GM10248 (cell line): ENCODE measurements around the gene CHST10.

Source experiments
- CTCF ChIA-PET: fragments of 300-600 bp; sonication (Branson Sonifier 250); formaldehyde crosslinking; extraction: SDS; loops from one replicate; lab custom pipeline; 2021; ENCODE audit warnings: antibody characterized with exemption; lab: Yijun Ruan, JAX
- POLR2A ChIA-PET: fragments of 350-650 bp; sonication (Branson Sonifier 250); formaldehyde crosslinking; extraction: SDS; loops from one replicate; lab custom pipeline; 2020; ENCODE audit warnings: antibody characterized with exemption; lab: Yijun Ruan, JAX
- DNase-seq: peaks from one replicate; pipeline ENCODE4 v3.0.0; 2012; ENCODE audit errors: extremely low spot score
- TF ChIP-seq, protein P1 (sequence below): IDR thresholded peaks from 2 replicates; pipeline ENCODE4 v1.5.1; 2012; ENCODE audit warnings: mild to moderate bottlenecking, low read depth; ENCODE audit errors: extremely low read depth, missing control alignments, control extremely low read depth

CHST10 gene

GRCh38 chr2:100399714-100400113 is 17.8 kb downstream of the CHST10 start:
- POLR2A ChIA-PET: no interaction called here
- CTCF ChIA-PET: interaction anchor here (1.0 kb wide), 1 partner anchor 18 kb away, joined by 3 read pairs; no protein-coding TSS in a partner anchor
- TF ChIP-seq, protein P1, sequence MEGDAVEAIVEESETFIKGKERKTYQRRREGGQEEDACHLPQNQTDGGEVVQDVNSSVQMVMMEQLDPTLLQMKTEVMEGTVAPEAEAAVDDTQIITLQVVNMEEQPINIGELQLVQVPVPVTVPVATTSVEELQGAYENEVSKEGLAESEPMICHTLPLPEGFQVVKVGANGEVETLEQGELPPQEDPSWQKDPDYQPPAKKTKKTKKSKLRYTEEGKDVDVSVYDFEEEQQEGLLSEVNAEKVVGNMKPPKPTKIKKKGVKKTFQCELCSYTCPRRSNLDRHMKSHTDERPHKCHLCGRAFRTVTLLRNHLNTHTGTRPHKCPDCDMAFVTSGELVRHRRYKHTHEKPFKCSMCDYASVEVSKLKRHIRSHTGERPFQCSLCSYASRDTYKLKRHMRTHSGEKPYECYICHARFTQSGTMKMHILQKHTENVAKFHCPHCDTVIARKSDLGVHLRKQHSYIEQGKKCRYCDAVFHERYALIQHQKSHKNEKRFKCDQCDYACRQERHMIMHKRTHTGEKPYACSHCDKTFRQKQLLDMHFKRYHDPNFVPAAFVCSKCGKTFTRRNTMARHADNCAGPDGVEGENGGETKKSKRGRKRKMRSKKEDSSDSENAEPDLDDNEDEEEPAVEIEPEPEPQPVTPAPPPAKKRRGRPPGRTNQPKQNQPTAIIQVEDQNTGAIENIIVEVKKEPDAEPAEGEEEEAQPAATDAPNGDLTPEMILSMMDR: no peak
- DNase-seq: no peak

- TF ChIP-seq, protein P1: no peak
- POLR2A ChIA-PET: no interaction called here
- CTCF ChIA-PET: interaction anchor here (1.0 to 1.7 kb wide), 3 partner anchors 8 to 17 kb away, joined by 3 to 10 read pairs (median 5); no protein-coding TSS in a partner anchor
- DNase-seq: no peak
Observed at GRCh38 chr2:100397976-100398375, 19.5 kb downstream of the CHST10 start.

- CTCF ChIA-PET: interaction anchor here (1.0 to 9.6 kb wide), 3 partner anchors 14 to 16 kb away, joined by 3 to 72 read pairs (median 10); no protein-coding TSS in a partner anchor
- TF ChIP-seq, protein P1: no peak
- POLR2A ChIA-PET: no interaction called here
Observed at GRCh38 chr2:100397118-100397860, 20.2 kb downstream of the CHST10 start.

DNA sequence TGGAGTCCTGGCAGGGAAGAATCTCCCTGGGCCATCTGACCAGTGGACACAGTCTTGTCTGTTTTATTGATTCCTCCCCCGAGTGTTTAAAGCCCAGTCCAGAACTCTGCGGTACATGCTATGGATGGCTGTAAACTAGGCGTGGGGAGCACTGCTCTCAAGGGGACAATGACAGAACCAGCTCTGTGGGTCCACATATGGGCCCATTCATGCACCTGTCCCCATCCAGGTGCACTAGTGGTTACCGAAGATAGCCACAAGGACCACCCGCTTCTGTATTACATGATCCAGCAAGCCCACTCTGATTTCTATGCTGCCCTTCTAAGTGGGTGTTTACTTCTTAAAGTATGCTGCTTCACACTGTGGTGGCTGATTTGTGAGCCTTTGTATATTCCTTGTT is 21.0 kb downstream of the CHST10 start:
- TF ChIP-seq, protein P1: no peak
- ChIA-PET CTCF (interaction anchor here (9.6 kb wide), 1 partner anchor 16 kb away, joined by 72 read pairs; no protein-coding TSS in a partner anchor), POLR2A (no interaction called here)
- DNase-seq: no peak

More at GRCh38 chr2:100397118-100397860, 20.2 kb downstream of the CHST10 start:
- no peak for DNase-seq

- TF ChIP-seq, protein P1: no peak
- POLR2A ChIA-PET: no interaction called here
- CTCF ChIA-PET: interaction anchor here (1.6 to 9.6 kb wide), 4 partner anchors 15 to 134 kb away, joined by 3 to 72 read pairs (median 6); no protein-coding TSS in a partner anchor
- DNase-seq: no peak
Observed at GRCh38 chr2:100395532-100396350, 21.7 kb downstream of the CHST10 start.

DNA sequence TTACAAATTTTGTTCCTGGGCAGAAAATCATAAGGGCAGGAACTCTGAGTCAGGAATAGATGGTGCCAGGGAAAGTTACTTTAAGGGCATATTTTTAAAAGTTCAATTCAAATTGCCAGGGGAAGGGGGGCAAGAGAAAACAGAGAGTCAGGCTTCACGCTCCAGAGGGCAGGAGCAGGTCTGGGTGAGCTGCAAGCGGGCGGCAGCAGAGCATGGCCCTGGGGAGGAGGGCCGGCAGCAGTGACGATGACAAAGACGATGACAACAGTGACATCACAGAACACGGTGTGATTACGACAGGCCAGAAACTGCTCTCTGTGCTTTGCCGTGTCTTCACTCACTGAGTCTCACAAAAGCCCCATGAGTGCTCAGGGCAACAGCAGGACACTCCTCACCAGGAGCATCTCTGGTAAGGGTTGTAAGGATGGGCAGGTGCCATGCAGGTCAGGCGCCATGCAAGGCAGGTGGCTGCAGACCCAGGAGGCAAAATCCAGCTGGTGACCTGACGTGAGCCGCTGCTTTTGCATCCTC is 23.3 kb downstream of the CHST10 start:
- POLR2A ChIA-PET: no interaction called here
- DNase-seq: peak; percentile 77
- TF ChIP-seq, protein P1: no peak
- CTCF ChIA-PET: interaction anchor here (1.6 to 9.6 kb wide), 4 partner anchors 13 to 132 kb away, joined by 3 to 72 read pairs (median 6); no protein-coding TSS in a partner anchor
